Muscle of back (tissue), 11 donors: Measurements from ENCODE around the gene CPLX1. TPM values are rescaled to one million over a fixed set of nuclear protein-coding genes. Genes with fewer than 3 reads are reported as not detected.
"Not testable (repeated sequence)": the region's sequence is repeated elsewhere in the genome, so short reads cannot be mapped to it uniquely, and the experiment has no call there.

Experiments used
- DNase-seq, 3 donors: peaks; one replicate each; pipeline versions ENCODE4 v3.0.0 to v3.0.0-alpha.2; 2013
- polyA plus RNA-seq, 10 donors: library from polyadenylated mRNA; unstranded; fragments of 120-200 nt; gene quantifications; one replicate each; pipeline ENCODE4 v1.2.1, GENCODE V29; 2013; ENCODE audit not compliant: insufficient read length in 10 of 10

The CPLX1 gene
- polyA plus RNA-seq, 10 donors, result 0.19 to 0.74 (median 0.29) TPM

DNA sequence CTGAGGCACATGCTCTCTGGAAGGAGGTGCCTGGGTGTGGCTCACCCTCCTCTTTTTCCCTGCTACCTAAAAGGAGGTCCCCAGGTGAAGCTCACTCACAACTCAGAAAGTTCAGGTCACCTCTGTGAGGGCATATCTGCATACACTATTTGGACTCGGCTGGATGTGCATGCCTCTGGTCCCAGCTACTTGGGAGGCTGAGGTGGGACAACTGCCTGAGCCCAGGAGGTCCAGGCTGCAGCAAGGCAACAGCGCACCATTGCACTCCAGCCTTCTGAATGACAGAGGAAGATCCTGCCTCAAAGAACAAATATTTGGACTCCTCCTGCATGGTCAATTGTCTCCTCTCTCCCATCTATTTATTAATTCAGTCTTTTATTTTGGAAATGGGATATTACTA is 46.4 kb downstream of the CPLX1 start:
- no peak for DNase-seq

DNA sequence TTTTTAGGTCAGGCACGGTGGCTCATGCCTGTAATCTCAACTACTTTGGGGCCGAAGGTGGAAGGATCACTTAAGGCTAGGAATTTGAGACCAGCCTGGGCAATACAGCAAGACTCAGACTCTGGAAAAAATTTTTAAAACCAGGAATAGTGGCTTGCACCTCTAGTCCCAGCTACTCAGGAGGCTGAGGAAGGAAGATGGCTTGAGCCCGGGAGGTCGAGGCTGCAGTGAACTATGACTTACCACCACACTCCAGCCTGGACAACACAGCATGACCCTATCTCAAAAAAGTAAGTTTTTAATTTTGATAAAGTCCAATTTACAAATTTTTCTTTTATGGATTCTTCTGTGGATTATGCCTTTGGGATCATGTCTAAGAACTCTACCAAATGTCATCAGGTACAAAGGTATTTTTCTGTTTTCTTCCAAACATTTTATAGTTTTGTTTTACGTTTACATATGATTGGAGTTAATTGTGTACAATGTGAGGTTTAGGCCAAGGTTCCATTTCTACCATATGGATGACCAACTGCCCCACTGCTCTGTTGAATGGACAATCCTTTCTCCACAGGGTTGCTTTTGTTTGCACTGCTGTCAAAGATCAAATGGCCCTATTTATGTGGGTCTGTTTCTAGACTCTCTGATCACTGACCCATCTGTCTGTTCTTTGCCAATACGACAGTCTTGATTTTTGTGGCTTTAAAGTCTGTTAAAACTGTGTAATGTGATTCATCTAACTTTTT is 48.2 kb downstream of the CPLX1 start:
- DNase-seq, result no peak

DNA sequence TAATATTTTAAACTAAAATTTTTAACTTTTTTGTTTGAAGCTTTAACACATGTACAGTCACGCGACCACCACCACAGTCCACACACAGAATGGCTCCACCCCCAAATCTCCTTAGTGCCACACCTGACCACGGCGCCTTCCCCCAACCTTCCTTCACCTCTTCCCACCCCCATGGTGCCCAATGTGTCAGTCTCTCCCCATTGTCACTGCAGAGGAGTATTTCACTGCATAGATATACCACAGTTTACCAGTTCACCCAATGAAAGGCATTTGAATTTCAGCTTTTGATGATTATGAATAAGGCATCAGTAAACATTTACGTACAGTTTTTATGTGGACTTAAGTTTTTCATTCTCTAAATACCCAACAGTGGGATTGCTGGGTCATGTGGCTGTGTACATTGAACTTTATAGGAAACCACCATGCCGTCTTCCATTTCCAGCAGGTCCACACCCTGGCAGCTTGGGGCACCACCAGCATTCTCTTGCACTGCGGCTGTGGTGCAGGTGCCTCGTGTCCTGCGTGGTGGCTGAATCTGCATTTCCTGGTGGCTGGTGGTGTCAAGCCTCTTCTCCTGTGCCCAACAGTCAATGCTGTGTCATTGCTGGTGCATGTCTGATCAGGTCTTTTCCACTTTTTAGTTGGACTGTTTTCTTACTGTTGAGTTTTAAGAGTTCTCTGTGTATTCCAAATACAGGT is 49.0 kb downstream of the CPLX1 start:
- no peak for DNase-seq

DNA sequence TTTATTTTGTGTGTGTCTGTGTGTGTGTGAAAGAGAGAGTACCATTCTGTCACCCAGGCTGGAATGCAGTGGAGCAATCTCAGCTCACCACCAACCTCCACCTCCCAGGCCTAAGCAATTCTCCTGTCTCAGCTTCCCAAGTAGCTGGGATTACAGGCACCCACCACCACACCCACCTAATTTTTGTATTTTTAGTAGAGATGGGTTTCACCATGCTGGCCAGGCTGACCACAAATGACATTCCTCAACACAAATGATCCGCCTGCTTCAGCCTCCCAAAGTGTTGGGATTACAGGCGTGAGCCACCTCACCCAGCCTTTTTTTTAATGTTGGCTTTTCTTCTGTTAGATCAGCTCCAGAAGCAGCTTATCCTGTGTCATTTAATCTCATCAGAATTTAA is 50.4 kb downstream of the CPLX1 start:
- DNase-seq, result not testable (repeated sequence)

- not testable (repeated sequence) for DNase-seq
Measured at GRCh38 chr4:774419-775092, 51.4 kb downstream of the CPLX1 start.

DNA sequence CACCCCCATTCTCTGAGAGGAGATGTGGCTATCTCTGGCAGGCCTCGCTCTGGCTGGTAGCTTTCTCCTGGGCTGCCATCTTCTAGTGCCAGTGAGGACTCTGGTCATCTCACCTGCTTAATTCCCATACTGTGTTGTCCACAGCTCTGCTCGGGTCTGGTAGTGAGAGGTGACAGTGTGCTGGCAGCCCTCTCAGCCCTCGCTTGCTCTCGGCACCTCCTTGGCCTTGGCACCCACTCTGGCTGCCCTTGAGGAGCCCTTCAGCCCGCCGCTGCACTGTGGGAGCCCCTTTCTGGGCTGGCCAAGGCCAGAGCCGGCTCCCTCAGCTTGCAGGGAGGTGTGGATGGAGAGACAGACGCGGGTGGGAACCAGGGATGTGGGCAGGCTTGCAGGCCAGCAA is 52.7 kb downstream of the CPLX1 start:
- DNase-seq, result no peak

- DNase-seq, result no peak
Measured at GRCh38 chr4:772776-773175, 53.2 kb downstream of the CPLX1 start.

- DNase-seq, result no peak
Measured at GRCh38 chr4:772118-772517, 53.8 kb downstream of the CPLX1 start.

GRCh38 chr4:771464-771863 is 54.5 kb downstream of the CPLX1 start:
- DNase-seq, result no peak

GRCh38 chr4:770022-770421 is 55.9 kb downstream of the CPLX1 start:
- DNase-seq, result no peak

GRCh38 chr4:769511-769910 is 56.4 kb downstream of the CPLX1 start:
- no peak for DNase-seq

GRCh38 chr4:768995-769394 is 56.9 kb downstream of the CPLX1 start:
- no peak for DNase-seq

- no peak for DNase-seq
Measured at GRCh38 chr4:768076-768475, 57.9 kb downstream of the CPLX1 start.

DNA sequence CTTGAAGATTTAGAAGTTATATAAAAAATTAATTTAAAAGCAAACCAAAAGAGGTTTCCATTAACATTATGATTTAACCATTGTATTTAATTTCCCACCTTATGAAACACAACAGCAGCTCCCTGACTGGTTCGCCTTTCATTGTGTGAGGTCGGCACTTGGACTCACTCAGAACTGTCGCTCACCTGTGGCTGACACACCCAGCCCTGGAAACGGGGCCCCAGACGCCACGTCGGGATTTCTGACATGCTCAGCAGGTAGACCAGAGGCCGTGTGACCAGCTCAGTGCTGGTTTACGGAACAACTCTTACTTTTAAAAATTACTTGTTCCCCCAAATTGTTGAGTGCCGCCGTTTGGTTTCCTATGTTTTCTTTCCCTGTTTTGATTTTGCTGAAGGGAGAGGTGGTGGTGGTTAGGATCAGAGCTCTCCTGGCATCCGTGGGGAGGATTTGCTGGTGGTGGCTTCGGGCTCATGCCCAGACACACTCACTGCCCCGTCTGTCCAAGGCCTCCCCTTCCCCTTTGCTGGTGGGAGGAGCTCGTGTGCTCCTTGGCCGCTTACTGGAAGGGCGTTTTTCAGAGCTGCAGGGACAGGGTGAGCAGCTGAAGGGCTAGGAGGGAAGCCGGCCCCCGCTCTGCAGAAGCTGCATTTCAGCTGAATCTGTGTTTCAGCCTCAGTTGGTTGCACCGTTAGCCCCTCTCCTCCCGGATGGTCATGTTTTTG is 59.2 kb downstream of the CPLX1 start:
- DNase-seq, result no peak

GRCh38 chr4:766152-766515 is 59.8 kb downstream of the CPLX1 start:
- DNase-seq, result no peak

DNA sequence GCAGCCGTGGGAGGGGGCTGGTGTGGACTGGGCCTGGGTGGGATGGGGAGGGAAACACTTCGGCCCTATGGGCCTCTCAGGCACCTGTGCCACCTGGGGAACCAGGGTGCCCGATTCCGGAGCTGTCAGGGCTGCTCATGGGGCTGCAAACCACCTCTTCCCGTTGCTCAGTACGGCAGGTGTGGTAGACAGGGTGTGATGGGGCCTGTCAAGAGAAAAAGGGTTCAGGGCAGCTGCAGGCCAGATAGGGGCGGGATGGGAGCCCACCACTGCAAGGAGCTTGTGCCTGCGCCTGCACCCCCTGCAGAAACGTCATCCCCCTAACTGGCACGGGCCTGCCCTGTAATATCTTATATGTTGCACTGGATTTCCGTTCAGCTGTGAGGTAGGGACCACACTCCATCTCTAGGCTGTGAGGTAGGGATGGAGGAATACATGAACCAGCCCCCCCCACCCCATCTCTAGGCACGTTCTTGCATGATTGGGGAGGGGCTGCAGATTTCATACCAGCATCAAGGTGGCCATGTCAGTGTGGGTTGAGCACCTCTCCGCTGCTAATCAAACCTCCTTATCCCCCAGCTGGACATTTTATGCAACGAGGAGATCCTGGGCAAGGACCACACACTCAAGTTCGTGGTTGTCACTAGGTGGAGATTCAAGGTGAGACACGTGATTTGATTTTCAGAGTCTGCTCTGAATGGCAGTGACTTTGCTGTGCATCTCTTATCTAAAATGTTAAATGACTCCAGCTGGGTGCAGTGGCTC is 61.3 kb downstream of the CPLX1 start:
- no peak for DNase-seq

DNA sequence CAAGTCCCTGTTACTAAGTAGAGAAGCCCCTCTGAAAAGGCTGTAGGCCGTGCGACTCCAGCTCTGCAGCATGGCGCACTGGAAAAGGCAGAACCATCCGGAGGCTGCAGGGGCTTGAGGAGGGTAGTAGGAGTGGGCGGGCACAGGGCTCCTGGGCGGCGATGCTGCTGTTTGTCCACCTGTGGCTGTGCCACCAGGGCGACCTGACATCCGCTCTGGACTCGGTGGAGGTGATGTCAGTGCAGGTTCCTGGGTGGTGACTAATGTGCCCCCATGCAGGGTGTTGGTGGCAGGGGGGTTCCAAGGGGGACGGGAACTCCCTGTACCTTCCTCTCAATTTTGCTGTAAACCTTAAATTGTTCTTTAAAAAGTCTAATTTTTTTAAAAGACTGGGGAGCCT is 62.0 kb downstream of the CPLX1 start:
- DNase-seq, result no peak

GRCh38 chr4:763191-763810 is 62.6 kb downstream of the CPLX1 start:
- DNase-seq, result no peak

- no peak for DNase-seq
Measured at GRCh38 chr4:762211-763190, 63.4 kb downstream of the CPLX1 start.

- no peak for DNase-seq
Measured at GRCh38 chr4:761739-762138, 64.2 kb downstream of the CPLX1 start.
